ENCODE data around the gene SERPINB7.

- no peak for TF ChIP-seq CTCF (optimal IDR thresholded peaks at IDR 0.05 in 1 of 3, IDR thresholded peaks at IDR 0.05 in 1 of 3, conservative IDR thresholded peaks at IDR 0.05 in 1 of 3; ENCODE audit: extremely low read depth in 1 of 3, insufficient read depth in 2 of 3, low read length in 3 of 3)
- no peak for TF ChIP-seq EZH2 (IDR thresholded peaks at IDR 0.05; ENCODE audit: low read length)
Observed at GRCh38 chr18:63731215-63731614, 44.0 kb upstream of the SERPINB7 start.

All from keratinocyte (primary cell).